HG03442 (cell line): Measurements from ENCODE around the gene UBE3C.
"Not testable (repeated sequence)": the region's sequence is repeated elsewhere in the genome, so short reads cannot be mapped to it uniquely, and the experiment has no call there.

Experiments used
- ATAC-seq: cut with Tn5 transposase; IDR thresholded peaks from one replicate; pipeline ENCODE4 v1.9.1; 2021; ENCODE audit warnings: mild to moderate bottlenecking, moderate library complexity; ENCODE audit not compliant: unreplicated experiment

The UBE3C gene

DNA sequence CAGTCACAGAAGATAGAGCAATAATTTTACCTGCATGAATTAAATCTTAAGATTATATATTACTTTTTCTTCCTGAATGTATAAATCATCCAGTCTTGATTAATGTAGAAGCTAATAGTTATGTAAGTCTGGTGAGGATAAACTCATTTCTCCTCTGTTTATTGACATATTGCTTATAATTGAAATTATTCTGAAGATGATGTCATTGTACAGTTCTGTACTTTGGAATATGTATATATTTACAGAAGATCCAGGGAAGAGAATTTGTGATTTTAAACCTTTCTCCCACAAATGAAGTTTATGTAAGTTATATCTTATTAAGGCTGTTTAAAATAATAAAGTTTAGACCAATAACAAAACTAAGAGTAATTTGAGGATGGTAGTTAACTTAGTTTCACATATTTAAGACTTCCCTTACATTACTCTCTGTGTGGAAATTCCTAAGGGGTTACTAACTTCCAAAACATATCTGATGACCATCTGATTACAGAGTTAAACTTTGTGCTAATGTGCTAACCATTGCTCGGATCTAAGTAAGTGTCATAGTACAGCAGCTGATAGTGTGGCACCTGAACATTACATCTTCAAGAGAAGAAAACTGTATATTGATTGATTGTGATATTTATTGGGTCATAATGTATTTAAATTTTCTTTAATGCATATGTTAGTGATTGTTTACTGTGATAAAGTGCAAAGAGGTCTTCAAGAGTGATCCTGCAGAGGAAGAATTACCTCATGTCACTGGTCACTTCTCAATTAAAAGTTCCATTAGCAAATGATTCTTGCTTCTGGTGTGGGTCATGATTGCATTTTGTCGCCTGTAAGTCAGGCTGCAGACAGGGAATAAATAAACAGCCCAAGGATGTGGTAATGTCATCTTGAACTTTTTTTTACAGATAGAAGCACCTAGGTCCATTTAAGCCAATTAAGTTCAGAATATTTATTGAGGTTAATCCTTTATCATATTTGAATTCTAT lies 96.9 kb downstream of the UBE3C start:
- no peak for ATAC-seq

DNA sequence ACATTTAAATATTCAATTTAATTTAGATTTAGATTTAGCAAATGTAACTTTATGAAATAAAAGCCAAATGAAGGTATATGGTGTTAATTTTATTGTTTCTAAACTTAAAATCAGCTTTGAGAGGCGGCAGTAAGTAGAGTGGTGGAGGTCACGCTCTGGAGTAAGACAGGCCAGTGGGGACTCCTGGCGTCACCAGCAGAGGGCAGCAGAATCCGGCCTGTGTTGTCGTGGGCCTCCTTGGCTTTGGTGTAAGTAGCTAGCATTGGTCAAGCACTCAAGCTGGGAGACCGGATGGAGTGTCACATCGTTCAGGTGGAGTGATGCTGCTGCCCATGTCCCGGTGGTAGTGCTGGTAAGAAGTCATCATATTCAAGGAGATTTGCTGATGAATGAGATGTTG lies 99.4 kb downstream of the UBE3C start:
- no peak for ATAC-seq

DNA sequence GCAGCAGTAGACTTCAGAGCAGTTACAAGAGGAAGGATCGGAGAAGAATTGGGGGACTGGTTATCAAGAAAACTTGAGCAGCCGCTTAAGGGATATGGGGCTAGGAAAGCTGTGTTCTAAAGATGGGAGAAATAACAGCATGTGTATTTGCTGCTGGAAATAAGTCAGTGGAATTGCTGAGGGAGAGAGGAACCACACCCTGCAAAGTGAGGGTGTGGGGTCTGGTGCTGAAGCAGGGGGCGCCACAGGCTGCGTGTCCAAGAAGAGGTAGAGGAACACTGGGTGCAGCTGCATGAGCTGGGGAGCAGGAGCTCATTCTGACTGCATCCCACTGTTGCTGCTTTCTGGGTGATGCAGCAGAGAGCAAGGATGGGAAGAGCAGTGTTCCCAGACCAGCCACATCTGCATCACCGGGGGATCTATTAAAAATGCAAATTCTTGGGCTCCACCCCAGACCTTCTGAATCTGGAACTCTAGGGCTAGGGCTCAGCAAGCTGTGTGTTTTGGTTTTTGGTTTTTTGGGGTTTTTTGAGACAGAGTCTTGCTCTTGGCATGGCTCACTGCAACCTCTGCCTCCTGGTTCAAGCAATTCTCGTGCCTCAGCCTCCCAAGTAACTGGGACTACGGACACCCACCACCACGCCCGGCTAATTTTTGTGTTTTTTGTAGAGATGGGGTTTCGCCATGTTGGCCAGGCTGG lies 101.0 kb downstream of the UBE3C start:
- no peak for ATAC-seq

DNA sequence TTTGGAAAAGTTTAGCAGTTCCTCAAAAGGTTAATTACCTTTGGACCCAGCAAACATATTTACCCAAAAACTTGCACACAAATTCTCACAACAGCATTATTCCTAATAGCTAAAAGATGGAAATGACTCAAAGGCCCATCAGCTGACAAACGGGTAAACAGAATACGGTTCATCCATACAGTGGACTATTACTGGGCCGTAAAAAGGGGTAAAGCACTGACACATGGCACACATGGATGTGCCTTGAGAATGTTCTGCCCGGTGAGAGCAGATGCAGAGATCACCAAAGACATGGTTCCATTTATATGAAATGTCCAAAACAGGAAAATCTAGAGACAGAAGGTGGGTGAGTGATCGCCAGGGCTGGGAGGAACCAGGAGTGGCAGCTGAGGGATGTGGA lies 102.9 kb downstream of the UBE3C start:
- ATAC-seq = no peak

DNA sequence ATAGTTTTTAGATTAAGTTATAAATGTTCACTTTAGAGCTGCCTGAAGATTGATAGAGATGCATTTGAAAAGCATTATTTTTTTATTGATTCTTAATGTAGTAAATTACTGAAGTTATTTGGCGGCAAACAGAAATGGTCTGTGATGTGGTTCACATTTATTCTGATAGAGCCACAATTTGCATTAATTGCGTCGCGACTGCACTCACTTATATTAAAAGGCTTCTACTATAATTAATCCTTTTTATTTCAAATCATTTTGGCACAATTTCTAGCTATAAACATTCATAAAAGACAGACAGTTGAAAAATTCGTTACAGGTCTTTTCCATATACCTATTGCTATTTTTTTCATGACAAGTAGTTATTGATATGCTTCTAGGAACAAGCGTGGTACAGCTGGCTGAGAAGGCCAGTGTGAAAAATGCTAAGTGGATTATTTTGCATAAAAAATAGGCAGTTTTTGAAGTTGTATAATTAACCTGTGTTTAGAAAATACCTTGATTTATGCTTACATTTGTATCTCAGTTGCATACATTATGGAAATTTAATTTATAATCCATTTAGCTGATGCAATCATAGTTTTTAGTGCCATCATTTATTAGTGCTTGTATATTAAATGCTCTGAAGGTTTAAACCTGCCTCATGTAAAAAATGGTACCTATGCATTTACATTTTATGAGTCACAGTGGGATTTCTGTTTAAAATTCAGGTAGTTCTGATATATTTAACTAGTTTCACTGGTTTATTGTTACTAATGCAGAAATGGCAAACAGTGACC lies 106.0 kb downstream of the UBE3C start:
- ATAC-seq = no peak

- ATAC-seq = no peak
Observed at GRCh38 chr7:157246052-157246451, 107.3 kb downstream of the UBE3C start.

DNA sequence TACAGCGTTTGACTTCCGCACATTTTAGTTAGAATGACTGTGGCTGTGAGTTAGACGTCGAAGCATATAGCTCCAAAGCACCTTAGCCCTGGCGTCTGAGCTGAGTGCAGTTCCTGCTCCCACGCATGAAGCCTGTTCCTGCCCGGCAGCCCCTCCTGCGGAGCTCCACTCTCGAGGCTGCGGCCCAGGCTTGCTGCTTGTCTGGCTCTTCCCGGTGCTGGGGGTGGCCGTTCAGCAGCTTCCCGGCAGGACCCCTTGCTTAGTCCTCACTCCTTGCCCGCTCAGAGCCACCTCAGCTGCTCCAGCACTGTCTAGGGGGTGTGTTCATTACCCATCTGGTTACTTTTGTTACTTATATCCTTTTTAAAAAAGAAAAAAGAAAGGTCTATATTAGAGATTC lies 109.9 kb downstream of the UBE3C start:
- ATAC-seq = no peak

- ATAC-seq = peak; percentile 78
Observed at GRCh38 chr7:157250605-157251228, 112.0 kb downstream of the UBE3C start.

DNA sequence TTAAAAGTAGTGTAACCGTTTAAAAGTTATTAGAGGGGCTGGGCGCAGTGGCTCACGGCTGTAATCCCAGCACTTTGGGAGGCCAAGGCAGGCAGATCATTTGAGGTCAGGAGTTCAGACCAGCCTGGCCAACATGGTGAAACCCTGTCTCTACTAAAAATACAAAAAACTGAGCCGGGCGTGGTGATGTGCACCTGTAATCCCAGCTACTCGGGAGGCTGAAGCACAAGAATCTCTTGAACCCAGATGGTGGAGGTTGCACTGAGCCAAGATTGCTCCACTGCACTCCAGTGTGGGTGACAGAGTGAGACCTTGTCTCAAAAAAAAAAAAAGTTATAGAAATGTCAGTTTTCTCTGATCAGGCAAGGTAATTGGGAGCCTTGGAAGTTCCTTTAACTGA lies 113.1 kb downstream of the UBE3C start:
- not testable (repeated sequence) for ATAC-seq

DNA sequence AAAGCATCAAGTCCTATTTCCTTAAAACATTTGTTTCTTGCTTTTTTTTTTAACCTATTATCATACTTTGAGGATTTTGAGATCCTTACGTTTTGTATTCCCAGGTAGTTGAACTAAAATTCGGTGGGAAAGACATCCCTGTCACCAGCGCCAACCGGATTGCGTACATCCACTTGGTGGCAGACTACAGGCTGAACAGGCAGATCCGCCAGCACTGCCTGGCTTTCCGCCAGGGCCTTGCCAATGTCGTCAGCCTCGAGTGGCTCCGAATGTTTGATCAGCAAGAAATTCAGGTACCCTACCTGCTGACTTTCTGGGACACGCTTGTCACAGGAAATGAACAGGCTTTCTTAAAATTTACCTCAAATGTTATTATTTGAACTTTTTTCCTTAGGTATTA lies 115.1 kb downstream of the UBE3C start:
- ATAC-seq = no peak

DNA sequence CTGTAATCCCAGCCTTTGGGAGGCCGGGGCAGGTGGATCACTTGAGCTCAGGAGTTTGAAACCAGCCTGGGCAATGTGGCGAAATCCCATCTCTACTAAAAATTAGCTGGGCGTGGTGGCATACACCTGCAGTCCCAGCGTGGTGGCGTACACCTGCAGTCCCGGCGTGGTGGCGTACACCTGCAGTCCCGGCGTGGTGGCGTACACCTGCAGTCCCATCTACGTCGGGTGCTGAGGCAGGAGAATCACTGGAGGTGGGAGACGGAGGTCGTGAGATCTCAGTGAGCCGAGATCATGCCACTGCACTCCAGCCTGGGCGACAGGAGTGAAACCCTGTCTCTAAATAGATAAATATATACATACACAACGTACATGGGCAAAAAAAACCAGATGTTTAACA lies 116.1 kb downstream of the UBE3C start:
- ATAC-seq = not testable (repeated sequence)

GRCh38 chr7:157255201-157255606 lies 116.5 kb downstream of the UBE3C start:
- no peak for ATAC-seq

- ATAC-seq = no peak
Observed at GRCh38 chr7:157263156-157263555, 124.4 kb downstream of the UBE3C start.

- ATAC-seq = no peak
Observed at GRCh38 chr7:157265051-157265450, 126.3 kb downstream of the UBE3C start.

GRCh38 chr7:157266272-157266671 lies 127.5 kb downstream of the UBE3C start:
- ATAC-seq = no peak

GRCh38 chr7:157267516-157267915 lies 128.8 kb downstream of the UBE3C start:
- ATAC-seq = no peak

GRCh38 chr7:157267956-157268355 lies 129.2 kb downstream of the UBE3C start:
- no peak for ATAC-seq

GRCh38 chr7:157268540-157268939 lies 129.8 kb downstream of the UBE3C start:
- no peak for ATAC-seq

- ATAC-seq = no peak
Observed at GRCh38 chr7:157269341-157270059, 130.8 kb downstream of the UBE3C start.

GRCh38 chr7:157270060-157270444 lies 131.3 kb downstream of the UBE3C start:
- no peak for ATAC-seq
